HG02759 (cell line): ENCODE measurements around the gene PRSS2.
"Not testable (repeated sequence)": the region's sequence is repeated elsewhere in the genome, so short reads cannot be mapped to it uniquely, and the experiment has no call there.

Source experiments
- ATAC-seq: cut with Tn5 transposase; IDR thresholded peaks from one replicate; pipeline ENCODE4 v1.9.1; 2021; ENCODE audit warnings: mild to moderate bottlenecking, moderate library complexity; ENCODE audit not compliant: unreplicated experiment

Gene PRSS2

GRCh38 chr7:142758312-142758711 is 12.5 kb upstream of the PRSS2 start:
- ATAC-seq = not testable (repeated sequence)

GRCh38 chr7:142759433-142759832 is 11.3 kb upstream of the PRSS2 start:
- ATAC-seq = no peak

GRCh38 chr7:142760071-142760642 is 10.6 kb upstream of the PRSS2 start:
- no peak for ATAC-seq

- not testable (repeated sequence) for ATAC-seq
These were observed 9.2 kb upstream of the PRSS2 start for GRCh38 chr7:142761606-142762005.

GRCh38 chr7:142762104-142762503 is 8.7 kb upstream of the PRSS2 start:
- ATAC-seq = no peak

- ATAC-seq = no peak
These were observed 3.3 kb upstream of the PRSS2 start for GRCh38 chr7:142767451-142767850.

GRCh38 chr7:142767861-142768260 is 2.9 kb upstream of the PRSS2 start:
- no peak for ATAC-seq

- not testable (repeated sequence) for ATAC-seq
These were observed 1.9 kb upstream of the PRSS2 start for GRCh38 chr7:142768885-142769284.

GRCh38 chr7:142771353-142771723 is 568 bp downstream of the PRSS2 start:
- ATAC-seq = peak; percentile 91

- no peak for ATAC-seq
These were observed 1.3 kb downstream of the PRSS2 start for GRCh38 chr7:142772051-142772450.

GRCh38 chr7:142772673-142773072 is 1.9 kb downstream of the PRSS2 start:
- no peak for ATAC-seq

- no peak for ATAC-seq
These were observed 2.5 kb downstream of the PRSS2 start for GRCh38 chr7:142773230-142773629.

- no peak for ATAC-seq
These were observed 3.4 kb downstream of the PRSS2 start for GRCh38 chr7:142773937-142774744.

- ATAC-seq = no peak
These were observed 4.1 kb downstream of the PRSS2 start for GRCh38 chr7:142774826-142775225.

- not testable (repeated sequence) for ATAC-seq
These were observed 4.8 kb downstream of the PRSS2 start for GRCh38 chr7:142775351-142776115.

- no peak for ATAC-seq
These were observed 5.6 kb downstream of the PRSS2 start for GRCh38 chr7:142776206-142776844.

GRCh38 chr7:142776845-142777225 is 6.1 kb downstream of the PRSS2 start:
- not testable (repeated sequence) for ATAC-seq

- no peak for ATAC-seq
These were observed 6.5 kb downstream of the PRSS2 start for GRCh38 chr7:142777318-142777717.

- ATAC-seq = peak; percentile 88
These were observed 12.4 kb downstream of the PRSS2 start for GRCh38 chr7:142782922-142783900.

GRCh38 chr7:142784096-142784495 is 13.3 kb downstream of the PRSS2 start:
- no peak for ATAC-seq
